Measurements from ENCODE around the gene PTTG2. TPM values are rescaled to one million over a fixed set of nuclear protein-coding genes. Genes with fewer than 3 reads are reported as not detected.

PTTG2 gene
- total RNA-seq, 4 donors from 2014 or later: 0.62 to 3.5 (median 2.5) TPM; not detected in 1

GRCh38 chr4:37999965-38000364 lies 39.8 kb downstream of the PTTG2 start:
- Histone ChIP-seq H3K27ac (no peak overlapping the region), H3K9me3 (no peaks in the 10 kb centered on the region), H3K36me3 (no peaks in the 10 kb centered on the region), H3K4me1 (peaks cover 0 to 95% (median 14%) of the 10 kb centered on the region in 3 donors), H3K4me3 (no peak overlapping the region), H3K27me3 (no peaks in the 10 kb centered on the region)
- no peak for ATAC-seq
- WGBS, 2 donors (ENCODE audit: low coverage in 1 of 2): 100% methylated on average over 3 of the region's 3 CpGs
- TF ChIP-seq POLR2A (IDR thresholded peaks at IDR 0.05) (no peak), CTCF (IDR thresholded peaks at IDR 0.05) (no peak), EP300 (IDR thresholded peaks at IDR 0.05) (no peak), POLR2AphosphoS5 (IDR thresholded peaks at IDR 0.05) (no peak)

GRCh38 chr4:38001927-38002326 lies 41.7 kb downstream of the PTTG2 start:
- Histone ChIP-seq H3K4me3 (no peak overlapping the region), H3K27me3 (no peaks in the 10 kb centered on the region), H3K4me1 (peaks cover 0 to 95% (median 18%) of the 10 kb centered on the region in 3 donors), H3K27ac (no peak overlapping the region), H3K9me3 (no peaks in the 10 kb centered on the region), H3K36me3 (no peaks in the 10 kb centered on the region)
- TF ChIP-seq EP300 (IDR thresholded peaks at IDR 0.05) (no peak), POLR2AphosphoS5 (IDR thresholded peaks at IDR 0.05) (no peak), CTCF (IDR thresholded peaks at IDR 0.05) (no peak), POLR2A (IDR thresholded peaks at IDR 0.05) (no peak)
- ATAC-seq: no peak
- WGBS, 2 donors (ENCODE audit: low coverage in 1 of 2): 83 to 86% methylated on average over 1 to 3 of the region's 3 CpGs

- WGBS, 2 donors (ENCODE audit: low coverage in 1 of 2): 44 to 80% methylated on average over 1 to 3 of the region's 3 CpGs
- peaks cover 0 to 95% (median 18%) of the 10 kb centered on the region in 3 donors for H3K4me1 ChIP-seq
- no peaks in the 10 kb centered on the region for H3K36me3 ChIP-seq
- no peaks in the 10 kb centered on the region for H3K27me3 ChIP-seq
- TF ChIP-seq POLR2A (IDR thresholded peaks at IDR 0.05): no peak
- peak; percentile 4 for TF ChIP-seq POLR2AphosphoS5 (IDR thresholded peaks at IDR 0.05)
- H3K9me3 ChIP-seq: no peaks in the 10 kb centered on the region
- peak overlapping the region in 2 of 4 donors; percentile 15 to 16 for H3K27ac ChIP-seq
- ATAC-seq: no peak
- H3K4me3 ChIP-seq: no peak overlapping the region
Measured at GRCh38 chr4:38002451-38003071, 42.4 kb downstream of the PTTG2 start.

GRCh38 chr4:38003102-38003501 lies 42.9 kb downstream of the PTTG2 start:
- TF ChIP-seq POLR2A (IDR thresholded peaks at IDR 0.05): no peak
- no peak for TF ChIP-seq CTCF (IDR thresholded peaks at IDR 0.05)
- Histone ChIP-seq H3K27ac (peak overlapping the region in 2 of 4 donors; percentile 15 to 16), H3K27me3 (no peaks in the 10 kb centered on the region), H3K9me3 (no peaks in the 10 kb centered on the region), H3K4me1 (peaks cover 0 to 95% (median 18%) of the 10 kb centered on the region in 3 donors), H3K36me3 (no peaks in the 10 kb centered on the region), H3K4me3 (no peak overlapping the region)
- no peak for ATAC-seq
- WGBS, 2 donors (ENCODE audit: low coverage in 1 of 2): 78 to 81% methylated on average over 3 of the region's 3 CpGs

- H3K36me3 ChIP-seq: no peaks in the 10 kb centered on the region
- 100% methylated on average over 1 of the region's 1 CpG; no CpG with 5 or more reads in 1 of the 2 donors for WGBS, 2 donors (ENCODE audit: low coverage in 1 of 2)
- no peak overlapping the region for H3K4me3 ChIP-seq
- H3K9me3 ChIP-seq: no peaks in the 10 kb centered on the region
- no peak for TF ChIP-seq EP300 (IDR thresholded peaks at IDR 0.05)
- no peak for TF ChIP-seq CTCF (IDR thresholded peaks at IDR 0.05)
- peaks cover 0 to 95% (median 18%) of the 10 kb centered on the region in 3 donors for H3K4me1 ChIP-seq
- ATAC-seq: no peak
- H3K27ac ChIP-seq: peak overlapping the region in 1 of 4 donors; percentile 15
- H3K27me3 ChIP-seq: no peaks in the 10 kb centered on the region
Measured at GRCh38 chr4:38003628-38004027, 43.4 kb downstream of the PTTG2 start.

Data from gastroesophageal sphincter (tissue), 4 donors.